HEK293T (cell line): ENCODE results near the gene MKNK1.

ENCODE experiments used
- BHLHE40 ChIP-seq: fragments of 450-650 bp; IDR thresholded peaks from 2 replicates; pipeline ENCODE4 v1.6.1; 2016; ENCODE audit warnings: mild to moderate bottlenecking, moderate library complexity, borderline replicate concordance
- CTBP1 ChIP-seq: fragments of 450-650 bp; IDR thresholded peaks from 2 replicates; pipeline ENCODE4 v1.6.1; 2016; ENCODE audit warnings: borderline replicate concordance
- LEF1 ChIP-seq: fragments of 450-650 bp; IDR thresholded peaks from 2 replicates; pipeline ENCODE4 v1.6.1; 2017; ENCODE audit warnings: mild to moderate bottlenecking, borderline replicate concordance
- NFRKB ChIP-seq: fragments of 450-650 bp; IDR thresholded peaks from 2 replicates; pipeline ENCODE4 v1.6.1; 2016; ENCODE audit warnings: mild to moderate bottlenecking, moderate library complexity
- SP1 ChIP-seq: fragments of 450-650 bp; IDR thresholded peaks from 2 replicates; pipeline ENCODE4 v1.6.1; 2017
- TARDBP ChIP-seq: fragments of 450-650 bp; IDR thresholded peaks from 2 replicates; pipeline ENCODE4 v1.6.1; 2016

DNA sequence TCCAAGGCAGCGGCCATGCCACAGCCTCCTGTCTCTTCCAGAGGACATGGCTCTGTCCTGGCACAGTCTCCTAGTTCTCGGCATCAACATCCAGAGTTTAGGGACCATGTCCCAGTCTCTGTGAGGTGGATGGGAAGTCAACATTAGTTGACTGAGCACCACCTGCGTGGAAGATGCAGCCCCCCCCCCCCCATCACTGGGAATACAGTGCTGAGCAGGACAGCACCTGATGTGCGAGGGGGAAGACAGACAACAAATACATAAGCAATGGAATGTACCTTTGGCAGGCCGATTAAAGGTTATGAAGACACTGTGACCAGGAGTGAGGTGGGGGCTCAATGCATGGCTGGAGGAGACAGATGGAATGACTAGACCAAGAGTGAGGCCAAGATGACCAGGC lies 79.2 kb downstream of the MKNK1 start:
- TF ChIP-seq CTBP1 = no peak
- TF ChIP-seq SP1 = no peak
- TF ChIP-seq TARDBP = no peak
- no peak for TF ChIP-seq LEF1
- TF ChIP-seq NFRKB = no peak
- no peak for TF ChIP-seq BHLHE40
